Panc1 (cell line): ENCODE measurements around the gene SLC38A1. TPM values are rescaled to one million over a fixed set of nuclear protein-coding genes. Genes with fewer than 3 reads are reported as not detected.

ENCODE experiments used
- ATAC-seq: fragments of 200-7000 bp; cut with Tn5 transposase; 2 replicates; pipeline ENCODE4 v1.9.1; 2020; ENCODE audit warnings: mild to moderate bottlenecking, moderate library complexity
- BruUV-seq: library from RNA; stranded (reverse); fragments of 400-500 nt; replicated peaks from 2 replicates; lab custom pipeline; 2021; lab: Mats Ljungman, UMichigan
- CTCF ChIA-PET: fragments of 300-600 bp; sonication (Branson Sonifier 250); formaldehyde crosslinking; loops from one replicate; lab custom pipeline; 2022; ENCODE audit warnings: antibody characterized with exemption; lab: Charles Lee
- POLR2A ChIA-PET: fragments of 300-600 bp; sonication (Branson Sonifier 250); formaldehyde crosslinking; loops from one replicate; lab custom pipeline; 2022; ENCODE audit warnings: antibody characterized with exemption; lab: Charles Lee
- DNase-seq: peaks from one replicate; pipeline ENCODE4 v3.0.0-alpha.2; 2010; ENCODE audit warnings: low read depth, low spot score
- H3K27ac ChIP-seq: 2 replicates; pipeline ENCODE4 v1.5.1; 2011; ENCODE audit warnings: mild to moderate bottlenecking, low read length, inconsistent platforms
- H3K27me3 ChIP-seq: fragments of 200-500 bp; sonication (Bioruptor generic); 2 replicates; pipeline ENCODE4 v1.6.0; 2014; ENCODE audit warnings: low read length, inconsistent platforms; ENCODE audit not compliant: control insufficient read depth, insufficient read depth
- H3K36me3 ChIP-seq: fragments of 200-500 bp; sonication (Bioruptor generic); 2 replicates; pipeline ENCODE4 v1.5.1; 2014; ENCODE audit warnings: inconsistent platforms, mild to moderate bottlenecking, low read length, moderate library complexity; ENCODE audit not compliant: control insufficient read depth, insufficient read depth
- H3K4me1 ChIP-seq: 2 replicates; pipeline ENCODE4 v1.5.1; 2011; ENCODE audit warnings: inconsistent platforms, mild to moderate bottlenecking, low read length, moderate library complexity; ENCODE audit not compliant: control insufficient read depth, insufficient read depth
- H3K4me3 ChIP-seq, 2 experiments: 2 replicates each; pipeline ENCODE4 v1.5.1; 2011 to 2012; ENCODE audit warnings: low read depth in 2 of 2, low read length in 2 of 2, mild to moderate bottlenecking in 2 of 2, inconsistent platforms in 1 of 2, moderate library complexity in 1 of 2
- H3K9me3 ChIP-seq: fragments of 200-500 bp; sonication (Bioruptor generic); 2 replicates; pipeline ENCODE4 v1.5.1; 2014; ENCODE audit warnings: low read depth, mild to moderate bottlenecking, inconsistent platforms, low read length, moderate library complexity; ENCODE audit not compliant: control insufficient read depth, insufficient read depth
- CTCF ChIP-seq: fragments of 450-650 bp; IDR thresholded peaks from 2 replicates; pipeline ENCODE4 v1.5.1; 2017; ENCODE audit warnings: mild to moderate bottlenecking
- POLR2AphosphoS5 ChIP-seq: IDR thresholded peaks from 2 replicates; pipeline ENCODE4 v1.6.1; 2012; ENCODE audit warnings: mild to moderate bottlenecking, low read depth, low read length, moderate library complexity
- REST ChIP-seq, 2 experiments: IDR thresholded peaks; 2 replicates each; pipeline ENCODE4 v1.6.1; 2011 to 2012; ENCODE audit warnings: low read depth in 2 of 2, control low read depth in 1 of 2, low read length in 1 of 2, mild to moderate bottlenecking in 1 of 2, moderate library complexity in 1 of 2; ENCODE audit not compliant: insufficient read depth in 1 of 2
- SIN3A ChIP-seq: IDR thresholded peaks from 2 replicates; pipeline ENCODE4 v1.6.1; 2012; ENCODE audit warnings: low read depth, mild to moderate bottlenecking, low read length, moderate library complexity, borderline replicate concordance; ENCODE audit not compliant: insufficient read depth
- TCF7L2 ChIP-seq: IDR thresholded peaks from 2 replicates; pipeline ENCODE4 v1.6.1; 2011; ENCODE audit warnings: mild to moderate bottlenecking, low read depth, low read length, inconsistent platforms
- in situ Hi-C: cut with HindIII; loops from 2 replicates; pipeline ENCODE4 v1.10.0; 2016; ENCODE audit warnings: low sequenced_read_pairs, low pct_unique_long_range_greater_than_20kb
- intact Hi-C: fragments of 100-400 bp; cut with micrococcal nuclease; formaldehyde crosslinking; loops from one replicate; pipeline ENCODE4 v1.10.0; 2022; ENCODE audit not compliant: unreplicated experiment
- total RNA-seq: library from RNA; stranded (reverse); gene quantifications from one replicate; pipeline ENCODE4 v1.2.1, GENCODE V29; 2021; ENCODE audit not compliant: unreplicated experiment

Gene SLC38A1
- total RNA-seq, 1 experiment from 2014 or later: 127 TPM

- no peak for TF ChIP-seq TCF7L2
- TF ChIP-seq REST (IDR thresholded peaks at IDR 0.05; ENCODE audit: insufficient read depth in 1 of 2, low read depth in 2 of 2, low read length in 1 of 2): no peak
- TF ChIP-seq CTCF: no peak
- no peak for TF ChIP-seq POLR2AphosphoS5
- TF ChIP-seq SIN3A: no peak
- no peak overlapping the region for H3K27ac ChIP-seq
- ATAC-seq (no peak), DNase-seq (no peak)
- in situ Hi-C loops: no loop called here
- ChIA-PET POLR2A (no interaction called here), CTCF (no interaction called here)
- no peaks in the 10 kb centered on the region for H3K9me3 ChIP-seq
- H3K4me3 ChIP-seq: no peak overlapping the region
- H3K27me3 ChIP-seq: no peaks in the 10 kb centered on the region
- intact Hi-C loops: no loop called here
- BruUV-seq: no TSS peak
- H3K4me1 ChIP-seq: peaks cover 7% of the 10 kb centered on the region; the same call in 1 of the 2 replicates
- peaks cover 36% of the 10 kb centered on the region for H3K36me3 ChIP-seq
Observed at GRCh38 chr12:46210873-46211439, 57.9 kb downstream of the SLC38A1 start.

- CTCF ChIA-PET: no interaction called here
- DNase-seq (no peak), ATAC-seq (peak; percentile 58)
- no TSS peak for BruUV-seq
- TF ChIP-seq SIN3A (no peak), REST (IDR thresholded peaks at IDR 0.05; ENCODE audit: insufficient read depth in 1 of 2, low read depth in 2 of 2, low read length in 1 of 2) (no peak), TCF7L2 (no peak), CTCF (no peak), POLR2AphosphoS5 (no peak)
- in situ Hi-C loops (no loop called here), intact Hi-C loops (no loop called here)
- H3K4me3 ChIP-seq: no peak overlapping the region
- POLR2A ChIA-PET: no interaction called here
- H3K9me3 ChIP-seq: no peaks in the 10 kb centered on the region
- H3K36me3 ChIP-seq: peaks cover 44% of the 10 kb centered on the region
- H3K4me1 ChIP-seq: peaks cover 7% of the 10 kb centered on the region; the same call in 1 of the 2 replicates
- no peak overlapping the region for H3K27ac ChIP-seq
- no peaks in the 10 kb centered on the region for H3K27me3 ChIP-seq
Observed at GRCh38 chr12:46209914-46210872, 58.6 kb downstream of the SLC38A1 start.
